ENCODE data around the gene ARMH1.

DNA sequence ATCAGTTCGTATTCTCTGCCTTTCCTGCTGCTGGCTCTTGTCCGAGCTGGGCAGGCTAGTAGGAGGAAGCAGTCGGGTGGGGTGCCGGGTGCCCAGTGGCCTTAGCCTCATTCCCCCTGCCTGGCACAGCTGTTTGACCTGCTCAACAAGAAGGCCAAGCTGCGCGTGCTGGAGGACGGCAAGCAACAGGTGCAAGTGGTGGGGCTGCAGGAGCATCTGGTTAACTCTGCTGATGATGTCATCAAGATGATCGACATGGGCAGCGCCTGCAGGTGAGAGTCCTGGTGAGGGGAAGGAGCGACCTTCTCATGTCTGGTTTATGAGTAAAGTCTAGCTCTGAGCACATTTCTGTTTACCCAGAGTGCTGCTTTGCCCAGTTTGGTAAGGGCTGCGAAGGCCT, 84.6 kb downstream of the ARMH1 start:
- TF ChIP-seq CREB1 (IDR thresholded peaks at IDR 0.05; ENCODE audit: low read depth) (no peak), EP300 (IDR thresholded peaks at IDR 0.05; ENCODE audit: borderline replicate concordance) (no peak), FOXM1 (IDR thresholded peaks at IDR 0.05; ENCODE audit: borderline replicate concordance, low read depth) (no peak), TAF1 (IDR thresholded peaks at IDR 0.05; ENCODE audit: low read depth) (no peak), RAD21 (IDR thresholded peaks at IDR 0.05; ENCODE audit: low read depth) (no peak), TCF12 (IDR thresholded peaks at IDR 0.05; ENCODE audit: low read depth) (no peak), NFIC (IDR thresholded peaks at IDR 0.05) (no peak), YY1 (IDR thresholded peaks at IDR 0.05; ENCODE audit: low read depth) (no peak), TEAD4 (IDR thresholded peaks at IDR 0.05) (no peak)
- TF ChIP-seq, protein P1, sequence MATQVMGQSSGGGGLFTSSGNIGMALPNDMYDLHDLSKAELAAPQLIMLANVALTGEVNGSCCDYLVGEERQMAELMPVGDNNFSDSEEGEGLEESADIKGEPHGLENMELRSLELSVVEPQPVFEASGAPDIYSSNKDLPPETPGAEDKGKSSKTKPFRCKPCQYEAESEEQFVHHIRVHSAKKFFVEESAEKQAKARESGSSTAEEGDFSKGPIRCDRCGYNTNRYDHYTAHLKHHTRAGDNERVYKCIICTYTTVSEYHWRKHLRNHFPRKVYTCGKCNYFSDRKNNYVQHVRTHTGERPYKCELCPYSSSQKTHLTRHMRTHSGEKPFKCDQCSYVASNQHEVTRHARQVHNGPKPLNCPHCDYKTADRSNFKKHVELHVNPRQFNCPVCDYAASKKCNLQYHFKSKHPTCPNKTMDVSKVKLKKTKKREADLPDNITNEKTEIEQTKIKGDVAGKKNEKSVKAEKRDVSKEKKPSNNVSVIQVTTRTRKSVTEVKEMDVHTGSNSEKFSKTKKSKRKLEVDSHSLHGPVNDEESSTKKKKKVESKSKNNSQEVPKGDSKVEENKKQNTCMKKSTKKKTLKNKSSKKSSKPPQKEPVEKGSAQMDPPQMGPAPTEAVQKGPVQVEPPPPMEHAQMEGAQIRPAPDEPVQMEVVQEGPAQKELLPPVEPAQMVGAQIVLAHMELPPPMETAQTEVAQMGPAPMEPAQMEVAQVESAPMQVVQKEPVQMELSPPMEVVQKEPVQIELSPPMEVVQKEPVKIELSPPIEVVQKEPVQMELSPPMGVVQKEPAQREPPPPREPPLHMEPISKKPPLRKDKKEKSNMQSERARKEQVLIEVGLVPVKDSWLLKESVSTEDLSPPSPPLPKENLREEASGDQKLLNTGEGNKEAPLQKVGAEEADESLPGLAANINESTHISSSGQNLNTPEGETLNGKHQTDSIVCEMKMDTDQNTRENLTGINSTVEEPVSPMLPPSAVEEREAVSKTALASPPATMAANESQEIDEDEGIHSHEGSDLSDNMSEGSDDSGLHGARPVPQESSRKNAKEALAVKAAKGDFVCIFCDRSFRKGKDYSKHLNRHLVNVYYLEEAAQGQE (IDR thresholded peaks at IDR 0.05; ENCODE audit: low read depth): no peak
- TF ChIP-seq, protein P2, sequence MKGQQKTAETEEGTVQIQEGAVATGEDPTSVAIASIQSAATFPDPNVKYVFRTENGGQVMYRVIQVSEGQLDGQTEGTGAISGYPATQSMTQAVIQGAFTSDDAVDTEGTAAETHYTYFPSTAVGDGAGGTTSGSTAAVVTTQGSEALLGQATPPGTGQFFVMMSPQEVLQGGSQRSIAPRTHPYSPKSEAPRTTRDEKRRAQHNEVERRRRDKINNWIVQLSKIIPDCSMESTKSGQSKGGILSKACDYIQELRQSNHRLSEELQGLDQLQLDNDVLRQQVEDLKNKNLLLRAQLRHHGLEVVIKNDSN (IDR thresholded peaks at IDR 0.05): no peak
- TF ChIP-seq, protein P3, sequence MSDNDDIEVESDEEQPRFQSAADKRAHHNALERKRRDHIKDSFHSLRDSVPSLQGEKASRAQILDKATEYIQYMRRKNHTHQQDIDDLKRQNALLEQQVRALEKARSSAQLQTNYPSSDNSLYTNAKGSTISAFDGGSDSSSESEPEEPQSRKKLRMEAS (IDR thresholded peaks at IDR 0.05): no peak
